WTC11 (cell line): ENCODE measurements around the gene SLIT1. TPM values are rescaled to one million over a fixed set of nuclear protein-coding genes. Genes with fewer than 3 reads are reported as not detected.

Experiments
- ATAC-seq: fragments of 200-7000 bp; cut with Tn5 transposase; 2 replicates; pipeline ENCODE4 v1.10.0; 2021; ENCODE audit warnings: mild to moderate bottlenecking, moderate library complexity
- Bru-seq: library from RNA; stranded (reverse); fragments of 400-500 nt; gene quantifications from one replicate; lab custom pipeline; 2021; lab: Mats Ljungman, UMichigan
- CTCF ChIA-PET: fragments of 300-600 bp; sonication (Branson Sonifier 250); formaldehyde crosslinking; loops from one replicate; lab custom pipeline; 2021; ENCODE audit warnings: antibody characterized with exemption; lab: Charles Lee
- POLR2A ChIA-PET: fragments of 350-600 bp; sonication (Branson Sonifier 250); formaldehyde crosslinking; loops from one replicate; lab custom pipeline; 2021; ENCODE audit warnings: antibody characterized with exemption; lab: Charles Lee
- DNase-seq: peaks from one replicate; pipeline ENCODE4 v3.0.0; 2021; ENCODE audit warnings: low spot score
- H3K27ac Mint-ChIP-seq: 2 replicates; pipeline ENCODE4 v1.8.0; 2021; ENCODE audit warnings: mixed read lengths
- H3K27me3 Mint-ChIP-seq: 2 replicates; pipeline ENCODE4 v1.8.0; 2021; ENCODE audit warnings: low read depth, mild to moderate bottlenecking, moderate library complexity, mixed read lengths
- H3K36me3 Mint-ChIP-seq: 2 replicates; pipeline ENCODE4 v1.8.0; 2021; ENCODE audit warnings: mixed read lengths
- H3K4me1 Mint-ChIP-seq: 2 replicates; pipeline ENCODE4 v1.8.0; 2022; ENCODE audit warnings: mixed read lengths
- H3K4me3 Mint-ChIP-seq: 2 replicates; pipeline ENCODE4 v1.8.0; 2021; ENCODE audit warnings: mild to moderate bottlenecking, moderate library complexity, mixed read lengths
- H3K9me3 Mint-ChIP-seq: 2 replicates; pipeline ENCODE4 v1.8.0; 2021; ENCODE audit warnings: mixed read lengths
- ATF2 ChIP-seq: sonication (generic); formaldehyde crosslinking; IDR thresholded peaks from 2 replicates; pipeline ENCODE4 v1.8.1; 2022; ENCODE audit warnings: low read depth, missing genetic modification reagents, borderline replicate concordance
- CREM ChIP-seq: sonication (generic); formaldehyde crosslinking; IDR thresholded peaks from 2 replicates; pipeline ENCODE4 v1.8.1; 2022; ENCODE audit warnings: mild to moderate bottlenecking, missing genetic modification reagents, moderate library complexity
- EMX1 ChIP-seq: fragments of 250-450 bp; sonication (Bioruptor Pico); IDR thresholded peaks from 2 replicates; pipeline ENCODE4 v1.8.0; 2021; ENCODE audit warnings: mild to moderate bottlenecking
- ETV6 ChIP-seq: sonication (generic); formaldehyde crosslinking; IDR thresholded peaks from 2 replicates; pipeline ENCODE4 v1.8.1; 2022; ENCODE audit warnings: mild to moderate bottlenecking, missing genetic modification reagents
- FOXP1 ChIP-seq: sonication (generic); formaldehyde crosslinking; IDR thresholded peaks from 2 replicates; pipeline ENCODE4 v1.8.0; 2022; ENCODE audit warnings: missing genetic modification reagents, mild to moderate bottlenecking, moderate library complexity, borderline replicate concordance
- GRHL2 ChIP-seq: fragments of 250-450 bp; sonication (Bioruptor Pico); IDR thresholded peaks from 2 replicates; pipeline ENCODE4 v1.8.0; 2022; ENCODE audit warnings: mild to moderate bottlenecking, moderate library complexity; ENCODE audit not compliant: insufficient replicate concordance, severe bottlenecking
- JAZF1 ChIP-seq: fragments of 250-450 bp; sonication (Bioruptor Pico); IDR thresholded peaks from 2 replicates; pipeline ENCODE4 v1.9.0; 2021; ENCODE audit warnings: moderate library complexity, mild to moderate bottlenecking, inconsistent platforms
- NFE2L1 ChIP-seq: sonication (generic); formaldehyde crosslinking; IDR thresholded peaks from 2 replicates; pipeline ENCODE4 v1.8.1; 2023; ENCODE audit warnings: missing genetic modification reagents
- PRRX2 ChIP-seq: fragments of 250-450 bp; sonication (Bioruptor Pico); IDR thresholded peaks from 2 replicates; pipeline ENCODE4 v1.8.0; 2021; ENCODE audit warnings: mild to moderate bottlenecking
- TP53 ChIP-seq: sonication (generic); formaldehyde crosslinking; IDR thresholded peaks from 2 replicates; pipeline ENCODE4 v1.8.1; 2023; ENCODE audit warnings: mild to moderate bottlenecking, missing genetic modification reagents
- ZBTB43 ChIP-seq: sonication (generic); formaldehyde crosslinking; IDR thresholded peaks from 2 replicates; pipeline ENCODE4 v1.8.1; 2023; ENCODE audit warnings: mild to moderate bottlenecking, missing genetic modification reagents
- ZNF121 ChIP-seq: sonication (generic); formaldehyde crosslinking; IDR thresholded peaks from 2 replicates; pipeline ENCODE4 v1.8.0; 2023; ENCODE audit warnings: missing genetic modification reagents
- ZNF219 ChIP-seq: sonication (generic); formaldehyde crosslinking; IDR thresholded peaks from 2 replicates; pipeline ENCODE4 v1.8.0; 2023; ENCODE audit warnings: missing genetic modification reagents, mild to moderate bottlenecking, borderline replicate concordance
- ZNF263 ChIP-seq: sonication (generic); formaldehyde crosslinking; IDR thresholded peaks from 2 replicates; pipeline ENCODE4 v1.8.1; 2022; ENCODE audit warnings: low read depth, mild to moderate bottlenecking, moderate library complexity, missing genetic modification reagents
- ZNF512 ChIP-seq: sonication (generic); formaldehyde crosslinking; IDR thresholded peaks from 2 replicates; pipeline ENCODE4 v1.8.1; 2022; ENCODE audit warnings: missing genetic modification reagents, borderline replicate concordance
- ZSCAN18 ChIP-seq: fragments of 250-450 bp; sonication (Bioruptor Pico); IDR thresholded peaks from 2 replicates; pipeline ENCODE4 v2.1.2; 2022; ENCODE audit warnings: mild to moderate bottlenecking, moderate library complexity
- long read RNA-seq, 3 experiments: library from RNA in 1 of 3; library from capped mRNA in 1 of 3; library from polyadenylated mRNA in 1 of 3; unstranded in 2 of 3; stranded (forward) in 1 of 3; transcript quantifications; one replicate each; pipeline ENCODE4 v2.0.0, GENCODE V29; 2021
- total RNA-seq: library from RNA; stranded (reverse); gene quantifications from 3 replicates; pipeline ENCODE4 v1.2.3, GENCODE V29; 2021
- TF ChIP-seq, protein P1 (sequence below): sonication (generic); formaldehyde crosslinking; IDR thresholded peaks from 2 replicates; pipeline ENCODE4 v1.8.1; 2023; ENCODE audit warnings: mild to moderate bottlenecking, moderate library complexity, missing genetic modification reagents
- TF ChIP-seq, protein P2 (sequence below): sonication (generic); formaldehyde crosslinking; IDR thresholded peaks from 2 replicates; pipeline ENCODE4 v1.8.0; 2022; ENCODE audit warnings: mild to moderate bottlenecking, missing genetic modification reagents
- TF ChIP-seq, protein P3 (sequence below): sonication (generic); formaldehyde crosslinking; IDR thresholded peaks from 2 replicates; pipeline ENCODE4 v1.8.0; 2022; ENCODE audit warnings: mild to moderate bottlenecking, missing genetic modification reagents

The SLIT1 gene
- 1.1 to 1.6 TPM (median 1.4 TPM) in 3 replicates for total RNA-seq
- percentile 24 among the genes with signal in this experiment for Bru-seq, nascent RNA
- long read RNA-seq, experiment 1, full-length matches to known transcripts, result 1 of 3 reads
- long read RNA-seq, experiment 1, partial matches to known transcripts, result 1 of 3 reads
- long read RNA-seq, experiment 1, other reads (novel, unspliced or antisense), result 1 of 3 reads
- long read RNA-seq, experiment 2, partial matches to known transcripts, result 0 of 1 reads
- long read RNA-seq, experiment 2, other reads (novel, unspliced or antisense), result 1 of 1 reads
- long read RNA-seq, experiment 3, result 0 reads

- TF ChIP-seq, protein P1, sequence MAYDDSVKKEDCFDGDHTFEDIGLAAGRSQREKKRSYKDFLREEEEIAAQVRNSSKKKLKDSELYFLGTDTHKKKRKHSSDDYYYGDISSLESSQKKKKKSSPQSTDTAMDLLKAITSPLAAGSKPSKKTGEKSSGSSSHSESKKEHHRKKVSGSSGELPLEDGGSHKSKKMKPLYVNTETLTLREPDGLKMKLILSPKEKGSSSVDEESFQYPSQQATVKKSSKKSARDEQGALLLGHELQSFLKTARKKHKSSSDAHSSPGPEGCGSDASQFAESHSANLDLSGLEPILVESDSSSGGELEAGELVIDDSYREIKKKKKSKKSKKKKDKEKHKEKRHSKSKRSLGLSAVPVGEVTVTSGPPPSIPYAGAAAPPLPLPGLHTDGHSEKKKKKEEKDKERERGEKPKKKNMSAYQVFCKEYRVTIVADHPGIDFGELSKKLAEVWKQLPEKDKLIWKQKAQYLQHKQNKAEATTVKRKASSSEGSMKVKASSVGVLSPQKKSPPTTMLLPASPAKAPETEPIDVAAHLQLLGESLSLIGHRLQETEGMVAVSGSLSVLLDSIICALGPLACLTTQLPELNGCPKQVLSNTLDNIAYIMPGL (CRISPR knock-in tag), result peak; percentile 65; the same call in 1 of the 2 replicates
- TF ChIP-seq ZBTB43 (CRISPR knock-in tag), result 0 out of 2 replicates have a peak, but pooled peaks have one; percentile 7
- TF ChIP-seq, protein P2, sequence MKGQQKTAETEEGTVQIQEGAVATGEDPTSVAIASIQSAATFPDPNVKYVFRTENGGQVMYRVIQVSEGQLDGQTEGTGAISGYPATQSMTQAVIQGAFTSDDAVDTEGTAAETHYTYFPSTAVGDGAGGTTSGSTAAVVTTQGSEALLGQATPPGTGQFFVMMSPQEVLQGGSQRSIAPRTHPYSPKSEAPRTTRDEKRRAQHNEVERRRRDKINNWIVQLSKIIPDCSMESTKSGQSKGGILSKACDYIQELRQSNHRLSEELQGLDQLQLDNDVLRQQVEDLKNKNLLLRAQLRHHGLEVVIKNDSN (CRISPR knock-in tag), result 0 out of 2 replicates have a peak, but pooled peaks have one; percentile 5
- no peak for TF ChIP-seq FOXP1 (CRISPR knock-in tag)
- H3K9me3 Mint-ChIP-seq, result no peaks in the 10 kb centered on the region
- H3K4me1 Mint-ChIP-seq, result peaks cover 20% of the 10 kb centered on the region
- no peaks in the 10 kb centered on the region for H3K36me3 Mint-ChIP-seq
- POLR2A ChIA-PET, result no interaction called here
- DNase-seq, result peak; percentile 61
- peak within 1 kb of the TSS; percentile 81 for H3K4me3 Mint-ChIP-seq
- no peak within 1 kb of the TSS for H3K27ac Mint-ChIP-seq
- H3K27me3 Mint-ChIP-seq, result peaks cover 67% of the 10 kb centered on the region
- peak; percentile 71 for ATAC-seq
- CTCF ChIA-PET, result interaction anchor here (0.6 to 6.5 kb wide), 13 partner anchors 12 to 862 kb away, joined by 3 to 65 read pairs (median 5); no protein-coding TSS in a partner anchor
Measured at GRCh38 chr10:97185326-97186058, at the start of gene SLIT1. Gene SLIT1, minus strand, starts transcription at chr10:97185959. Its CDS starts 285 bp downstream, at chr10:97185674.

GRCh38 chr10:97235353-97235752 lies 49.6 kb upstream of the SLIT1 start:
- H3K4me1 Mint-ChIP-seq, result no peaks in the 10 kb centered on the region
- ATAC-seq, result no peak
- no peak overlapping the region for H3K4me3 Mint-ChIP-seq
- no peaks in the 10 kb centered on the region for H3K27me3 Mint-ChIP-seq
- no peak for DNase-seq
- H3K9me3 Mint-ChIP-seq, result no peaks in the 10 kb centered on the region
- H3K36me3 Mint-ChIP-seq, result peaks cover 6% of the 10 kb centered on the region; the same call in 1 of the 2 replicates
- POLR2A ChIA-PET, result interaction anchor here (0.6 to 0.7 kb wide), 2 partner anchors 19 to 56 kb away, joined by 3 read pairs; no protein-coding TSS in a partner anchor
- CTCF ChIA-PET, result interaction anchor here (0.9 to 4.6 kb wide), 7 partner anchors 11 to 198 kb away, joined by 3 to 27 read pairs (median 6); no protein-coding TSS in a partner anchor
- no peak overlapping the region for H3K27ac Mint-ChIP-seq
- TF ChIP-seq GRHL2, result no peak
- no peak for TF ChIP-seq NFE2L1 (CRISPR knock-in tag)
- TF ChIP-seq ZNF512 (CRISPR knock-in tag), result no peak
- no peak for TF ChIP-seq JAZF1 (CRISPR knock-in tag)
- no peak for TF ChIP-seq ZNF121
- no peak for TF ChIP-seq ZSCAN18
- TF ChIP-seq TP53 (CRISPR knock-in tag), result no peak
- TF ChIP-seq PRRX2 (CRISPR knock-in tag), result no peak
- no peak for TF ChIP-seq CREM (CRISPR knock-in tag)
- TF ChIP-seq ATF2, result no peak
- no peak for TF ChIP-seq EMX1 (CRISPR knock-in tag)
- no peak for TF ChIP-seq ETV6
- TF ChIP-seq, protein P3, sequence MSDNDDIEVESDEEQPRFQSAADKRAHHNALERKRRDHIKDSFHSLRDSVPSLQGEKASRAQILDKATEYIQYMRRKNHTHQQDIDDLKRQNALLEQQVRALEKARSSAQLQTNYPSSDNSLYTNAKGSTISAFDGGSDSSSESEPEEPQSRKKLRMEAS (CRISPR knock-in tag), result no peak
- no peak for TF ChIP-seq ZNF263 (CRISPR knock-in tag)
- TF ChIP-seq ZNF219 (CRISPR knock-in tag), result no peak
